ENCODE measurements around the gene ARSG. TPM values are rescaled to one million over a fixed set of nuclear protein-coding genes. Genes with fewer than 3 reads are reported as not detected.
A peak's percentile ranks its signal among the peaks of the same experiment; 100 is the strongest.

The ARSG gene
- total and polyA plus RNA-seq, 2 donors (not counting 1 experiment from before 2014, with no cell fraction given) = 5.5 to 18.4 TPM

GRCh38 chr17:68248199-68248825 is 43.0 kb upstream of the ARSG start:
- POLR2A ChIA-PET = interaction anchor here (0.5 to 3.5 kb wide), 13 partner anchors 11 to 214 kb away, joined by 3 to 62 read pairs (median 11); partner anchors contain the start of genes ARSG, SLC16A6 and WIPI1
- Histone ChIP-seq H3K4me1 (ENCODE audit: control insufficient read depth in 2 of 2, insufficient read depth in 2 of 2, low read length in 2 of 2) (peaks cover 35 to 38% of the 10 kb centered on the region in 2 donors), H4K20me1 (ENCODE audit: control insufficient read depth, insufficient read depth, low read length, poor library complexity, severe bottlenecking) (no peaks in the 10 kb centered on the region), H3K27me3 (replicated peaks in 1 of 4; ENCODE audit: control extremely low read depth in 1 of 4, control insufficient read depth in 3 of 4, insufficient read depth in 4 of 4, low read length in 3 of 4) (no peaks in the 10 kb centered on the region), H3K9me3 (ENCODE audit: control extremely low read depth in 1 of 3, control insufficient read depth in 2 of 3, insufficient read depth in 1 of 3, low read length in 2 of 3) (no peaks in the 10 kb centered on the region), H3K4me3 (ENCODE audit: control extremely low read depth in 1 of 5, extremely low read depth in 1 of 5, insufficient read depth in 1 of 5, low read depth in 2 of 5, low read length in 4 of 5) (peak overlapping the region; percentile 24 to 81 (median 76)), H3K79me2 (ENCODE audit: control insufficient read depth, insufficient read depth, low read length) (peaks cover 39% of the 10 kb centered on the region), H2AFZ (ENCODE audit: insufficient read depth, low read depth, low read length, poor library complexity, severe bottlenecking) (peak overlapping the region; percentile 71), H3K36me3 (replicated peaks in 1 of 2; ENCODE audit: control extremely low read depth in 1 of 2, control insufficient read depth in 1 of 2, extremely low read depth in 1 of 2, insufficient read depth in 2 of 2, low read length in 1 of 2) (peaks cover 0 to 15% of the 10 kb centered on the region in 2 experiments), H3K9ac (ENCODE audit: low read length) (peak overlapping the region; percentile 96), H3K4me2 (replicated peaks; ENCODE audit: low read depth, low read length, poor library complexity, severe bottlenecking) (peak overlapping the region; percentile 90), H3K27ac (ENCODE audit: low read length in 2 of 2) (peak overlapping the region; percentile 96 to 98)
- CTCF ChIA-PET = interaction anchor here (0.9 to 3.7 kb wide), 18 partner anchors 9 to 209 kb away, joined by 3 to 32 read pairs (median 6); partner anchors contain the start of gene WIPI1
- ATAC-seq (ENCODE audit: low read depth) (no peak), DNase-seq (no peak)
- intact Hi-C loops (cut with micrococcal nuclease) = loop anchor here (1.0 to 5.0 kb wide), 3 partner anchors 44 to 211 kb away; partner anchors contain the start of genes ARSG, KPNA2, SLC16A6 and WIPI1
- Mint-ChIP-seq H3K4me3 (peak overlapping the region; percentile 96), H3K9me3 (ENCODE audit: insufficient read depth) (no peaks in the 10 kb centered on the region), H3K27me3 (no peaks in the 10 kb centered on the region), H3K27ac (peak overlapping the region; percentile 99), H3K4me1 (peaks cover 60% of the 10 kb centered on the region)
- TF ChIP-seq, protein P1, sequence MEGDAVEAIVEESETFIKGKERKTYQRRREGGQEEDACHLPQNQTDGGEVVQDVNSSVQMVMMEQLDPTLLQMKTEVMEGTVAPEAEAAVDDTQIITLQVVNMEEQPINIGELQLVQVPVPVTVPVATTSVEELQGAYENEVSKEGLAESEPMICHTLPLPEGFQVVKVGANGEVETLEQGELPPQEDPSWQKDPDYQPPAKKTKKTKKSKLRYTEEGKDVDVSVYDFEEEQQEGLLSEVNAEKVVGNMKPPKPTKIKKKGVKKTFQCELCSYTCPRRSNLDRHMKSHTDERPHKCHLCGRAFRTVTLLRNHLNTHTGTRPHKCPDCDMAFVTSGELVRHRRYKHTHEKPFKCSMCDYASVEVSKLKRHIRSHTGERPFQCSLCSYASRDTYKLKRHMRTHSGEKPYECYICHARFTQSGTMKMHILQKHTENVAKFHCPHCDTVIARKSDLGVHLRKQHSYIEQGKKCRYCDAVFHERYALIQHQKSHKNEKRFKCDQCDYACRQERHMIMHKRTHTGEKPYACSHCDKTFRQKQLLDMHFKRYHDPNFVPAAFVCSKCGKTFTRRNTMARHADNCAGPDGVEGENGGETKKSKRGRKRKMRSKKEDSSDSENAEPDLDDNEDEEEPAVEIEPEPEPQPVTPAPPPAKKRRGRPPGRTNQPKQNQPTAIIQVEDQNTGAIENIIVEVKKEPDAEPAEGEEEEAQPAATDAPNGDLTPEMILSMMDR (IDR thresholded peaks at IDR 0.05) = no peak
- TF ChIP-seq EZH2 (IDR thresholded peaks at IDR 0.05; ENCODE audit: borderline replicate concordance, insufficient read depth, low read depth, low read length, poor library complexity, severe bottlenecking) = no peak
- 2% methylated on average over 16 of the region's 19 CpGs for WGBS (ENCODE audit: insufficient coverage)

GRCh38 chr17:68248891-68249290 is 42.4 kb upstream of the ARSG start:
- POLR2A ChIA-PET = interaction anchor here (0.5 to 3.5 kb wide), 7 partner anchors 10 to 189 kb away, joined by 4 to 62 read pairs (median 18); partner anchors contain the start of genes ARSG and SLC16A6
- peaks cover 40% of the 10 kb centered on the region for H3K79me2 ChIP-seq (ENCODE audit: control insufficient read depth, insufficient read depth, low read length)

More at GRCh38 chr17:68248891-68249290, 42.4 kb upstream of the ARSG start:
- Histone ChIP-seq H3K4me2 (replicated peaks; ENCODE audit: low read depth, low read length, poor library complexity, severe bottlenecking) (peak overlapping the region; percentile 90), H3K9ac (ENCODE audit: low read length) (peak overlapping the region; percentile 96), H4K20me1 (ENCODE audit: control insufficient read depth, insufficient read depth, low read length, poor library complexity, severe bottlenecking) (no peaks in the 10 kb centered on the region), H2AFZ (ENCODE audit: insufficient read depth, low read depth, low read length, poor library complexity, severe bottlenecking) (no peak overlapping the region), H3K27me3 (replicated peaks in 1 of 4; ENCODE audit: control extremely low read depth in 1 of 4, control insufficient read depth in 3 of 4, insufficient read depth in 4 of 4, low read length in 3 of 4) (no peaks in the 10 kb centered on the region), H3K4me1 (ENCODE audit: control insufficient read depth in 2 of 2, insufficient read depth in 2 of 2, low read length in 2 of 2) (peaks cover 41 to 43% of the 10 kb centered on the region in 2 donors), H3K4me3 (ENCODE audit: control extremely low read depth in 1 of 5, extremely low read depth in 1 of 5, insufficient read depth in 1 of 5, low read depth in 2 of 5, low read length in 4 of 5) (peak overlapping the region in 3 of 5 experiments; percentile 76 to 81 (median 79)), H3K36me3 (replicated peaks in 1 of 2; ENCODE audit: control extremely low read depth in 1 of 2, control insufficient read depth in 1 of 2, extremely low read depth in 1 of 2, insufficient read depth in 2 of 2, low read length in 1 of 2) (peaks cover 0 to 15% of the 10 kb centered on the region in 2 experiments), H3K27ac (ENCODE audit: low read length in 2 of 2) (peak overlapping the region; percentile 96 to 98), H3K9me3 (ENCODE audit: control extremely low read depth in 1 of 3, control insufficient read depth in 2 of 3, insufficient read depth in 1 of 3, low read length in 2 of 3) (no peaks in the 10 kb centered on the region)
- intact Hi-C loops (cut with micrococcal nuclease) = loop anchor here (1.0 to 5.0 kb wide), 3 partner anchors 43 to 212 kb away; partner anchors contain the start of genes ARSG, KPNA2, SLC16A6 and WIPI1
- CTCF ChIA-PET = interaction anchor here (0.7 to 3.7 kb wide), 15 partner anchors 8 to 187 kb away, joined by 3 to 32 read pairs (median 5); no protein-coding TSS in a partner anchor
- 33% methylated on average over 2 of the region's 5 CpGs for WGBS (ENCODE audit: insufficient coverage)
- Mint-ChIP-seq H3K4me1 (peaks cover 62% of the 10 kb centered on the region), H3K27ac (peak overlapping the region; percentile 99), H3K4me3 (peak overlapping the region; percentile 96), H3K9me3 (ENCODE audit: insufficient read depth) (no peaks in the 10 kb centered on the region), H3K27me3 (no peaks in the 10 kb centered on the region)
- DNase-seq (no peak), ATAC-seq (ENCODE audit: low read depth) (no peak)
- TF ChIP-seq EZH2 (IDR thresholded peaks at IDR 0.05; ENCODE audit: borderline replicate concordance, insufficient read depth, low read depth, low read length, poor library complexity, severe bottlenecking) = no peak
- TF ChIP-seq, protein P1 (IDR thresholded peaks at IDR 0.05) = no peak

All from B cell (primary cell).